Measurements from ENCODE around the gene DRP2.

DRP2 gene

DNA sequence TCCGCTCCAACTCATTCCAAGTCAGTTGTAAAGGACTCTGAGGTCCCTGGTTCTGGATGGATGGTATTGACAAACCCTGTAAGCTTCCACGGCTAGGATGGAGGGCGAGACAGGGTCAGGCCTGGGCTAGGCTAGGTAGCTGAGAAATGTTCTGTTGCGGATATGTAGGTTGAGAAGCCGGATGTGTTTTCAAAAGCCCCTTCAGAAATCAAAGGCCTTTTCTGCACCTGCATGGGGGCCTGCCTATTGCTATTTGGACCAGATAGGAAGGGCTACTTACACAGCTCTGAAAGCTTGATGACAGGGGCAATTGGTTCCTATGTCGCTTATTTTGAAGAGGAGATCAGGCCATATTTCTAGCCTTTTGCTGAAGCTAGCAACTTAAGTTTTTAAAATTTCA, 1.9 kb upstream of the DRP2 start:
- peaks cover 21% of the 10 kb centered on the region for H3K4me1 ChIP-seq (ENCODE audit: insufficient read depth, low read length)
- H3K9ac ChIP-seq (ENCODE audit: low read depth, low read length), result no peak overlapping the region
- no peaks in the 10 kb centered on the region for H3K9me3 ChIP-seq (ENCODE audit: control insufficient read depth, insufficient read depth, low read length)
- no peaks in the 10 kb centered on the region for H3K36me3 ChIP-seq (ENCODE audit: insufficient read depth, low read length)

GRCh38 chrX:101219864-101220346, 319 bp downstream of the DRP2 start:
- H3K9ac ChIP-seq (ENCODE audit: low read depth, low read length), result peak overlapping the region; percentile 2; the same call in 1 of the 2 replicates
- H3K4me1 ChIP-seq (ENCODE audit: insufficient read depth, low read length), result peaks cover 21% of the 10 kb centered on the region
- H3K9me3 ChIP-seq (ENCODE audit: control insufficient read depth, insufficient read depth, low read length), result no peaks in the 10 kb centered on the region
- no peaks in the 10 kb centered on the region for H3K36me3 ChIP-seq (ENCODE audit: insufficient read depth, low read length)

DNA sequence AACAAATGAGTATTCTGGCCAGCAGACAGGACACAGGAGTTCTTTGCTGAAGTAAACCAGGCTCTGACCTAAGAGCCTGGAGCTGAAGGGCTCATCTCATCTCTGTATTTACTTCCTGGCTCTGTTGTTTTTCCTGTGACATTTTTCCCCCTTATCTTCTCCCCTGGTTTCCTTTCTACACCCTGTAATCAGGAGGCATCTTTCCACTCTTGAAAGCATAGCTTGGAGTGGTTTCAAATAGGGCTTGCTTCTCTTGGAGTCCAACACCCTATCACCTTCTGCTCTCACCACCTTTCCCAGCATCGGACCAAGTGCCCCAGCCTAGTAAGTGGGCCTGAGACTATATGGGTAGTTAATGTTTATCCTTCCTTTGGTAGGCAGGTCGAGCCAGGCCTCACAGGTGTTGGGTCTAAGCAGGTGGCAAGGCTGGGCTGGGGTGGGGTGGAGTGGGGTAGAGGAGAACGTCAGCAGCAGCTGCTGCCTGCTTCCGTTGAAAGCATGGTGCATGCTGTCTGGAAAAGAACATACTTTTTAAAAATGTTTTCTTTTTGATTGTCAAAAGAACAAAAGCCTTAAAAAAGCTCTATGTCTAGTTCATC, 1.2 kb downstream of the DRP2 start:
- no peaks in the 10 kb centered on the region for H3K9me3 ChIP-seq (ENCODE audit: control insufficient read depth, insufficient read depth, low read length)
- H3K4me1 ChIP-seq (ENCODE audit: insufficient read depth, low read length), result peaks cover 21% of the 10 kb centered on the region
- H3K9ac ChIP-seq (ENCODE audit: low read depth, low read length), result no peak overlapping the region
- H3K36me3 ChIP-seq (ENCODE audit: insufficient read depth, low read length), result no peaks in the 10 kb centered on the region

DNA sequence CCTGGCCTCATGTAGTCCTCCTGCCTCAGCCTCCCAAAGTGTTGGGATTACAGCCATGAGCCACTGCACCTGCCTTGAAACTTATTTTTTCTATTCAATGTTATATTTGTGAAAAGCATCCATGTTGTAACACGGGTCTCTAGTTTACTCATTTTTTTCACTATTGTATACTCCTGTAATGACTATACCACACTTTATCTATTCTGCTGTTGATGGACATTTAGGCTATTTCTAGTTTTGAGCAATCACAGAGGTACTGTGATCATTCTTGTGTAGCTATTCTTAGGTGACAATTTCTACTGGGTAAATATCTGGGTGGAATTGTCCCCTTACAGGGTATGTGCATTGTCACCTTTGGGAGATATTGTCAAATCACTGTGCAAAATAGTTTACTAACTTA, 3.6 kb downstream of the DRP2 start:
- Histone ChIP-seq H3K4me1 (ENCODE audit: insufficient read depth, low read length) (peaks cover 16% of the 10 kb centered on the region), H3K9me3 (ENCODE audit: control insufficient read depth, insufficient read depth, low read length) (no peaks in the 10 kb centered on the region), H3K36me3 (ENCODE audit: insufficient read depth, low read length) (no peaks in the 10 kb centered on the region), H3K9ac (ENCODE audit: low read depth, low read length) (no peak overlapping the region)

GRCh38 chrX:101229170-101229569, 9.6 kb downstream of the DRP2 start:
- H3K9ac ChIP-seq (ENCODE audit: low read depth, low read length), result no peak overlapping the region
- peaks cover 6% of the 10 kb centered on the region; the same call in 1 of the 2 replicates for H3K4me1 ChIP-seq (ENCODE audit: insufficient read depth, low read length)
- H3K9me3 ChIP-seq (ENCODE audit: control insufficient read depth, insufficient read depth, low read length), result no peaks in the 10 kb centered on the region
- no peaks in the 10 kb centered on the region for H3K36me3 ChIP-seq (ENCODE audit: insufficient read depth, low read length)

DNA sequence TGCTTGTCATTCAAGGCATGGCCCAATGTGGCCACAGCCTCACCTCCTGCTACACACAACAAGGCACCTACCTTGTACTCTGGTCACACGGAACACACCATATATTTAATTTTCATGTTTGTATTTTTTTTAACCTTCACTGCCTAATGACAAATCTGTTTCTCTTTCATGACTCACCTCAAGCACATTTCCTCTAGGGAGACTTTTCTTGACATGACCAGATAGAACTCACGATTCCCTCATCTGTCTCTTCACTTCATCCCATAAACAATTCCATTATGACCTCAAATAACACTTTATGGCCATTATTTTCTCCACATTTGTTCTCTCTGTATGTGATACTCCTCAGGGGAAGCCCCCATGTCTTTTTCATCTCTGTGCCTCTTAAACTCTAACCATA, 11.1 kb downstream of the DRP2 start:
- Histone ChIP-seq H3K4me1 (ENCODE audit: insufficient read depth, low read length) (peaks cover 6% of the 10 kb centered on the region; the same call in 1 of the 2 replicates), H3K9me3 (ENCODE audit: control insufficient read depth, insufficient read depth, low read length) (no peaks in the 10 kb centered on the region), H3K9ac (ENCODE audit: low read depth, low read length) (no peak overlapping the region), H3K36me3 (ENCODE audit: insufficient read depth, low read length) (no peaks in the 10 kb centered on the region)

GRCh38 chrX:101231080-101231479, 11.5 kb downstream of the DRP2 start:
- Histone ChIP-seq H3K4me1 (ENCODE audit: insufficient read depth, low read length) (peaks cover 6% of the 10 kb centered on the region; the same call in 1 of the 2 replicates), H3K36me3 (ENCODE audit: insufficient read depth, low read length) (no peaks in the 10 kb centered on the region), H3K9ac (ENCODE audit: low read depth, low read length) (no peak overlapping the region), H3K9me3 (ENCODE audit: control insufficient read depth, insufficient read depth, low read length) (no peaks in the 10 kb centered on the region)

DNA sequence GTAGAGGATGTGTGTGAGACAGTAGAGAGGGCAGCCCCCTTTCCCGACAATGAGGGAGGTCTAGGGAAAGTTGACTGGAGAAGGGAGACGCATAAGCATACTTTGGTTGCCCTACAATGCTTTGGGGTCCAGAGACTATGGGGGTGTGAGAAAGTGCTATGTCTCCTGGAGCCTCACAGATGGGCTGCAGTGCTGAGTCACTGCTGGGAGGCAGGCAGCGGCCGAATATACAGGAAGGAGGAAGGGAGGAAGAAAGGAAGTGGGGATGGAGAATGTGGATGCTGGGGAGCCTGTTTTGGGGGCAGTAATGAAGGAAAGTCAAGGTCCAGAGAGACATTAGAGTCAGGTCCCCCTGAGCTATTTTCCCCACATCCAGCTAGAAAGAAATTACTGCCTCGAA, 12.7 kb downstream of the DRP2 start:
- Histone ChIP-seq H3K9ac (ENCODE audit: low read depth, low read length) (no peak overlapping the region), H3K9me3 (ENCODE audit: control insufficient read depth, insufficient read depth, low read length) (no peaks in the 10 kb centered on the region), H3K4me1 (ENCODE audit: insufficient read depth, low read length) (peaks cover 6% of the 10 kb centered on the region; the same call in 1 of the 2 replicates), H3K36me3 (ENCODE audit: insufficient read depth, low read length) (no peaks in the 10 kb centered on the region)

DNA sequence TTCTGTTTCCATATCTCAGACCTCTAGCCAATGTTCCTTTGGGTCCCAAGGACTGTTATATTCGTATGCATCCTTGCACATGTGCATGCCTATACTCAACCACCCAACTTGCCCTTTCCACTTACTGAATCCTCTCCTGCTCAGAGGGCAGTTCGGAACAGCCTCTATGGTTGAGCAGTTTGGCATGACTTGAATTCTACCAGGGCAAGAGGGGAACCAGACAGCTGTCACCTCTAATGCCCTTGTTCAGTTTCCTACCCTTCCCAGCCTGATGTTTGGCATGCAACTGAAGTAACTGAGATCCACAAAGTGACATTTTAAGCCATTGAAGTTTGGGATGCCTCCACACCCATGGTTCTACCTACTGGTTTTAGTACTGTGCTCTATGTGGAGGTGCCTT, 17.5 kb downstream of the DRP2 start:
- Histone ChIP-seq H3K9me3 (ENCODE audit: control insufficient read depth, insufficient read depth, low read length) (no peaks in the 10 kb centered on the region), H3K36me3 (ENCODE audit: insufficient read depth, low read length) (no peaks in the 10 kb centered on the region), H3K9ac (ENCODE audit: low read depth, low read length) (no peak overlapping the region), H3K4me1 (ENCODE audit: insufficient read depth, low read length) (peaks cover 5% of the 10 kb centered on the region; the same call in 1 of the 2 replicates)

DNA sequence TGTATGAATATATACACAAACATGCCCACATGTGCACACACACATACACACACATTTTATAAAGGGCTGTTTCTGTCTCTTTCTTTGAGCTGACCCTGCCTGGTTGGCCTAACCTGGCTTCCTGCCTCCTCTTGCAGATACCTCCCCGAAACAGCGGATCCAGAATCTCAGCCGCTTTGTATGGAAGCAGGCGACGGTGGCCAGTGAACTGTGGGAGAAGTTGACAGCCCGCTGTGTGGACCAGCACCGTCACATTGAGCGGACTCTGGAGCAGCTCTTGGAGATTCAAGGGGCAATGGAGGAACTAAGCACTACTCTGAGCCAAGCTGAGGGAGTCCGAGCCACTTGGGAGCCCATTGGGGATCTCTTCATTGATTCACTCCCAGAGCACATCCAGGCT, 21.9 kb downstream of the DRP2 start:
- no peak overlapping the region for H3K9ac ChIP-seq (ENCODE audit: low read depth, low read length)
- no peaks in the 10 kb centered on the region for H3K9me3 ChIP-seq (ENCODE audit: control insufficient read depth, insufficient read depth, low read length)
- no peaks in the 10 kb centered on the region for H3K36me3 ChIP-seq (ENCODE audit: insufficient read depth, low read length)
- no peaks in the 10 kb centered on the region for H3K4me1 ChIP-seq (ENCODE audit: insufficient read depth, low read length)

DNA sequence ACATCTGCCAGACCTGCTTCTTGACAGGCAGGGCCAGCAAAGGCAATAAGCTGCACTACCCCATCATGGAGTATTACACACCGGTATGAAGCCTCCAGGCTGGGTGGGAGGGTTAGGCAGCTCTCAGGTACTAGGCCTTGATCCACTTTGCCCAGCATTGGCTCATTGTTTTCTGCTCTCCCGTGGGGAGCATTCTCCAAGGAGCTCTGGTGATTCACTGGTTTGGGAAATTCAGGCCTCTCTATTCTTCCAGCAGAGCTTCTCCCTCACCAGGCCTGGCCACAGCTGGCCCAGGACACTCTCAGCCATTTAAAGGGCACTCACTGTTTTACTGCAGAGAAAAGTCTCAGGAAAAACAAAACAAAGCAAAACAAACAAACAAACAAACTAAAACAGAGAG, 33.0 kb downstream of the DRP2 start:
- 0 out of 2 replicates have a peak, but pooled peaks cover under 1% of the 10 kb centered on the region for H3K4me1 ChIP-seq (ENCODE audit: insufficient read depth, low read length)
- no peaks in the 10 kb centered on the region for H3K9me3 ChIP-seq (ENCODE audit: control insufficient read depth, insufficient read depth, low read length)

GRCh38 chrX:101257448-101258258, 38.1 kb downstream of the DRP2 start:
- Histone ChIP-seq H3K9me3 (ENCODE audit: control insufficient read depth, insufficient read depth, low read length) (no peaks in the 10 kb centered on the region), H3K9ac (ENCODE audit: low read depth, low read length) (no peak overlapping the region), H3K36me3 (ENCODE audit: insufficient read depth, low read length) (no peaks in the 10 kb centered on the region), H3K4me1 (ENCODE audit: insufficient read depth, low read length) (peaks cover 6% of the 10 kb centered on the region; the same call in 1 of the 2 replicates)

More for the DNA sequence above, 33.0 kb downstream of the DRP2 start:
- Histone ChIP-seq H3K9ac (ENCODE audit: low read depth, low read length) (no peak overlapping the region), H3K36me3 (ENCODE audit: insufficient read depth, low read length) (no peaks in the 10 kb centered on the region)

DNA sequence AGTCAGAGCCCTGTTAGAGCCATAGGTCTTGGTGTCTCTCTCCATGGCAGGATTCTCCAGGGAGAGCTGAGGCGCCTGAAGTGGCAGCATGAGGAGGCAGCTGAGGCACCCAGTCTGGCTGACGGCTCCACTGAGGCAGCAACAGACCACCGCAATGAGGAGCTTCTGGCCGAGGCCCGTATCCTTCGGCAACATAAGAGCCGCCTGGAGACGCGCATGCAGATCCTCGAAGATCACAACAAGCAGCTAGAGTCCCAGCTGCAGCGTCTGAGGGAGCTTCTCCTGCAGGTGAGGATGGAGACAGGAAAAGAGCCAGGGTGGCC, 38.6 kb downstream of the DRP2 start:
- Histone ChIP-seq H3K36me3 (ENCODE audit: insufficient read depth, low read length) (no peaks in the 10 kb centered on the region), H3K4me1 (ENCODE audit: insufficient read depth, low read length) (peaks cover 6% of the 10 kb centered on the region; the same call in 1 of the 2 replicates), H3K9me3 (ENCODE audit: control insufficient read depth, insufficient read depth, low read length) (no peaks in the 10 kb centered on the region), H3K9ac (ENCODE audit: low read depth, low read length) (no peak overlapping the region)

DNA sequence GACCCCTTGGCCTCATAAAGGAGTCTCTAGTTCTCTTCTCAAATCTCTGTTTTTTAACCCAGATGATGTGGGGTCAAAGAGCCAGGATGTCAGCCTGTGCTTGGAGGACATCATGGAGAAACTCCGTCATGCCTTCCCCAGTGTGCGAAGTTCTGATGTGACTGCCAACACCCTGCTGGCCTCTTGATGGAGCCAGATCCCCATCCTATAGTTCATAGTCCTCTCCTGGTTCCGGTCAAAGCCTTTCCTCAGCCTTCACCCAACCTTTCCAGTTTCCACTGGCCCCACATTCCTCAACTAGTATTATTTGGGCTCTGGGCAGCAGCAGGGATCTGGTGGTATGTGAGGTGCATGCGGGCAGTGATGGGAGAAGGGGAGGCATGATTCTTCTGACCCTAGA, 40.8 kb downstream of the DRP2 start:
- H3K9me3 ChIP-seq (ENCODE audit: control insufficient read depth, insufficient read depth, low read length), result no peaks in the 10 kb centered on the region
- peaks cover 6% of the 10 kb centered on the region; the same call in 1 of the 2 replicates for H3K4me1 ChIP-seq (ENCODE audit: insufficient read depth, low read length)
- no peaks in the 10 kb centered on the region for H3K36me3 ChIP-seq (ENCODE audit: insufficient read depth, low read length)
- H3K9ac ChIP-seq (ENCODE audit: low read depth, low read length), result no peak overlapping the region

- no peaks in the 10 kb centered on the region for H3K36me3 ChIP-seq (ENCODE audit: insufficient read depth, low read length)
- no peak overlapping the region for H3K9ac ChIP-seq (ENCODE audit: low read depth, low read length)
- H3K4me1 ChIP-seq (ENCODE audit: insufficient read depth, low read length), result peaks cover 6% of the 10 kb centered on the region; the same call in 1 of the 2 replicates
- H3K9me3 ChIP-seq (ENCODE audit: control insufficient read depth, insufficient read depth, low read length), result no peaks in the 10 kb centered on the region
Observed at GRCh38 chrX:101262590-101262989, 43.0 kb downstream of the DRP2 start.

Data from ES-I3 (cell line).